HEK293T (cell line): ENCODE measurements around the gene CSF3R.
"Not testable (repeated sequence)": the region's sequence is repeated elsewhere in the genome, so short reads cannot be mapped to it uniquely, and the experiment has no call there.

Experiments
- CTCF ChIA-PET: fragments of 350-600 bp; formaldehyde crosslinking; extraction: SDS; loops from one replicate; lab custom pipeline; 2021; ENCODE audit warnings: antibody characterized with exemption, inconsistent platforms; lab: Yijun Ruan, JAX
- POLR2A ChIA-PET: fragments of 350-600 bp; formaldehyde crosslinking; extraction: SDS; loops from one replicate; lab custom pipeline; 2020; ENCODE audit warnings: antibody characterized with exemption, inconsistent platforms; lab: Yijun Ruan, JAX
- DNase-seq: peaks from one replicate; pipeline ENCODE4 v3.0.0; 2012; ENCODE audit warnings: mixed read lengths; ENCODE audit errors: extremely low spot score
- ARNT ChIP-seq: fragments of 450-650 bp; IDR thresholded peaks from 2 replicates; pipeline ENCODE4 v1.6.1; 2017; ENCODE audit warnings: mild to moderate bottlenecking
- BHLHE40 ChIP-seq: fragments of 450-650 bp; IDR thresholded peaks from 2 replicates; pipeline ENCODE4 v1.6.1; 2016; ENCODE audit warnings: mild to moderate bottlenecking, moderate library complexity, borderline replicate concordance
- CTBP1 ChIP-seq: fragments of 450-650 bp; IDR thresholded peaks from 2 replicates; pipeline ENCODE4 v1.6.1; 2016; ENCODE audit warnings: borderline replicate concordance
- ELF4 ChIP-seq: fragments of 450-650 bp; IDR thresholded peaks from 2 replicates; pipeline ENCODE4 v1.6.1; 2017; ENCODE audit warnings: antibody characterized with exemption
- FOXA1 ChIP-seq: fragments of 450-650 bp; IDR thresholded peaks from 2 replicates; pipeline ENCODE4 v1.6.1; 2016; ENCODE audit warnings: mild to moderate bottlenecking
- FOXK2 ChIP-seq: fragments of 450-650 bp; IDR thresholded peaks from 2 replicates; pipeline ENCODE4 v1.6.1; 2016; ENCODE audit warnings: mild to moderate bottlenecking
- FOXM1 ChIP-seq: fragments of 450-650 bp; IDR thresholded peaks from 2 replicates; pipeline ENCODE4 v1.6.1; 2017; ENCODE audit warnings: mild to moderate bottlenecking, borderline replicate concordance
- HDGF ChIP-seq: fragments of 450-650 bp; IDR thresholded peaks from 2 replicates; pipeline ENCODE4 v1.6.1; 2017; ENCODE audit warnings: antibody characterized with exemption, borderline replicate concordance
- L3MBTL2 ChIP-seq: fragments of 450-650 bp; conservative IDR thresholded peaks from 2 replicates; pipeline ENCODE4 v1.6.1; 2016; ENCODE audit warnings: mild to moderate bottlenecking
- LEF1 ChIP-seq: fragments of 450-650 bp; IDR thresholded peaks from 2 replicates; pipeline ENCODE4 v1.6.1; 2017; ENCODE audit warnings: mild to moderate bottlenecking, borderline replicate concordance
- NFRKB ChIP-seq: fragments of 450-650 bp; IDR thresholded peaks from 2 replicates; pipeline ENCODE4 v1.6.1; 2016; ENCODE audit warnings: mild to moderate bottlenecking, moderate library complexity
- SP1 ChIP-seq: fragments of 450-650 bp; IDR thresholded peaks from 2 replicates; pipeline ENCODE4 v1.6.1; 2017
- SUZ12 ChIP-seq: fragments of 450-650 bp; IDR thresholded peaks from 2 replicates; pipeline ENCODE4 v1.6.1; 2016; ENCODE audit warnings: mild to moderate bottlenecking
- TARDBP ChIP-seq: fragments of 450-650 bp; IDR thresholded peaks from 2 replicates; pipeline ENCODE4 v1.6.1; 2016
- ZNF384 ChIP-seq: fragments of 450-650 bp; IDR thresholded peaks from 2 replicates; pipeline ENCODE4 v1.6.1; 2016
- TF ChIP-seq, protein P1 (sequence below): fragments of 450-650 bp; IDR thresholded peaks from 2 replicates; pipeline ENCODE4 v1.6.1; 2016

Gene CSF3R

DNA sequence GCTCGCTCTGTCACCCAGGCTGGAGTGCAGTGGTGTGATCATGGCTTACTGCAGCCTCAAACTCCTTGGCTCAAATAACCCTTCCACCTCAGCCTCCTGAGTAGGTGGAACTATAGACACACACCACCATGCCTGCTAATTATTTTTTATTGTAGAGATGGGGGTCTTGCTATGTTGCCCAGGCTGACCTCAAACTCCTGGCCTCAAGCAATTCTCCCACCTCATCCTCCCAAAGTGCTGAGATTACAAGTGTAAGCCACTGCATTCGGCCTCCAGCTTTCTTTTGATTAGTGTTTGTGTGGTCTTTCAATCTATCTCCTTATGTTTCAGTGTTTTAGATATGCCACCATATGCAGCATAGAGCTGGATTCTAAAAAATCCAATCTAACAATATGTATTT lies 19.9 kb upstream of the CSF3R start:
- POLR2A ChIA-PET, result interaction anchor here (1.1 kb wide), 1 partner anchor 52 kb away, joined by 3 read pairs; the partner anchor contains the start of gene OSCP1
- DNase-seq, result no peak
- TF ChIP-seq SUZ12 (no peak), CTBP1 (no peak), FOXM1 (no peak), ELF4 (no peak), SP1 (no peak), HDGF (no peak), FOXK2 (no peak), ZNF384 (no peak), BHLHE40 (no peak)
- TF ChIP-seq, protein P1, sequence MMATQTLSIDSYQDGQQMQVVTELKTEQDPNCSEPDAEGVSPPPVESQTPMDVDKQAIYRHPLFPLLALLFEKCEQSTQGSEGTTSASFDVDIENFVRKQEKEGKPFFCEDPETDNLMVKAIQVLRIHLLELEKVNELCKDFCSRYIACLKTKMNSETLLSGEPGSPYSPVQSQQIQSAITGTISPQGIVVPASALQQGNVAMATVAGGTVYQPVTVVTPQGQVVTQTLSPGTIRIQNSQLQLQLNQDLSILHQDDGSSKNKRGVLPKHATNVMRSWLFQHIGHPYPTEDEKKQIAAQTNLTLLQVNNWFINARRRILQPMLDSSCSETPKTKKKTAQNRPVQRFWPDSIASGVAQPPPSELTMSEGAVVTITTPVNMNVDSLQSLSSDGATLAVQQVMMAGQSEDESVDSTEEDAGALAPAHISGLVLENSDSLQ, result no peak
- CTCF ChIA-PET, result interaction anchor here (0.9 to 1.0 kb wide), 2 partner anchors 12 to 40 kb away, joined by 3 to 4 read pairs; no protein-coding TSS in a partner anchor

DNA sequence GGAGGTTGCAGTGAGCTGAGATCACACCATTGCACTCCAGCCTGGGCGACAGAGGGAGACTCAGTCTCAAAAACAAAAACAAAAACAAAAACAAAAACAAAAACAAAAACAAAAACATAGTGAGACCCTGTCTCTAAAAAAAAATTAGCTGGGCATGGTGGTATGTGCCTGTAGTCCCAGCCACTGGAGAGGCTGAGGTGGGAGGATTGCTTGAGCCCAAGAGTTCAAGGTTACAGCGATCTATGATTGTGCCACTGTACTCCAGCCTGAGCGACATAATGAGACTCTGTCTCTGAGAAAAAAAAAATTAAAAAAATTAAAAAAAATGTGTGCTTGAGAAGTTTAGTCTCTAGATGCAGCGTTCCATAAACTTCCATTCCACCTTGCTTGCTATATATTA lies 19.2 kb upstream of the CSF3R start:
- not testable (repeated sequence) for DNase-seq
- ChIA-PET POLR2A (interaction anchor here (1.1 kb wide), 1 partner anchor 51 kb away, joined by 3 read pairs; the partner anchor contains the start of gene OSCP1), CTCF (interaction anchor here (0.7 to 1.0 kb wide), 3 partner anchors 13 to 135 kb away, joined by 3 to 4 read pairs (median 4); no protein-coding TSS in a partner anchor)

DNA sequence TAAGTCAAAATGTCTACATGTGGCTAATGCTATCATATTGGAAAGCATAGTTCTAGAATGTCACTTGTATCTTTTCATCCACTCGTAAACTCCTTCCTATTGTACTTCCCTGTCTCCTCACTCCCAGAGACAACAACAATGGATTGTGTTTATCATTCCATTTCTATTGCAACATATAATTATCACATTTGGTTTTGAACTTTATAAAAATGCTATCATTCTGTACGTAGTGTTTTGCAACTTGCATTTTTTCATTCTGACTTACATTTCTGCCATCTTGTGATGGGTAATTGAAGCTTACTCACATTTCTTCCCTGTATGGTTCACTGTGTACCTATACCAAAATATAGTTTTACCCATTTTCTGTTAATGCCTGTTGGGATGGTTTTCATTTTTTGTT lies 14.5 kb upstream of the CSF3R start:
- no peak for DNase-seq
- ChIA-PET POLR2A (no interaction called here), CTCF (interaction anchor here (0.9 to 3.0 kb wide), 2 partner anchors 13 to 19 kb away, joined by 3 to 10 read pairs; no protein-coding TSS in a partner anchor)
- no peak for TF ChIP-seq ARNT
- no peak for TF ChIP-seq LEF1
- no peak for TF ChIP-seq NFRKB
- TF ChIP-seq, protein P1, result no peak
- no peak for TF ChIP-seq SUZ12
- no peak for TF ChIP-seq TARDBP
- no peak for TF ChIP-seq L3MBTL2
- no peak for TF ChIP-seq ELF4
- no peak for TF ChIP-seq ZNF384
- TF ChIP-seq BHLHE40, result no peak
- no peak for TF ChIP-seq FOXK2
- no peak for TF ChIP-seq FOXM1
- no peak for TF ChIP-seq CTBP1
- TF ChIP-seq HDGF, result no peak
- no peak for TF ChIP-seq FOXA1
- no peak for TF ChIP-seq SP1

DNA sequence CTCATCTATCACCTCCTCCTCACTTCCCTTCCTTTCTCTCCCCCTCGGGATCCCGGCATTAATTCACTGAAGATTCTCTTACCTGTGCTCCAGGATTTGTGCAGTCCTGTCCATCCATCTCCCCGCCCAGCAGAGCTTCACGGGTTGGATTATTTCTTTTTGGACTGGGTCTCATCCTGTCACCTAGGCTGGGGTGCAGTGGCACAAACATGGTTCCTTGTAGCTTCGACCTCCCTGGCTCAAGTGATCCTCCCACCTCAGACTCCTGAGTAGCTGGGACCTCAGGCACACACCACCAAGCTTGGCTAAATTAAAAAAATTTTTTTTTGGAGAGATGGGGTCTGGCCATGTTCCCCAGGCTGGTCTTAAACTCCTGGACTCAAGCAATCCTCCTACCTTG lies 12.3 kb upstream of the CSF3R start:
- ChIA-PET POLR2A (no interaction called here), CTCF (no interaction called here)
- DNase-seq, result no peak

DNA sequence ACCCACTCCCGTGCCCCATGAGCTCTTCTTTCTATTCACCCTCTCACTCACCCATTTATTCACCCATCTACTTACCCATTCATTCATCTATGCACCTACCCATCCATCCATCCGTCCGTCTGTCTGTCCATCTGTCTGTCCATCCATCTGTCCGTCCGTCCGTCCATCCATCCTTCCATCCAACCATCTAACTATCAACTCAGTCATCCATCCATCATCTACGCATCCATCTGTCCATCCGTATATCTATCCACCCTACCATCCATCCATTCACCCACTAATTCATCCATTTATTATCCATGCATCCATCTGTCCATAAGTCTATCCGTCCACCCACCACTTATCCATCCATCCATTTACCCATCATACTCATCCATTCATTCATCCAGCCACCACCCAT lies 10.8 kb upstream of the CSF3R start:
- DNase-seq, result no peak
- ChIA-PET CTCF (no interaction called here), POLR2A (no interaction called here)
- TF ChIP-seq NFRKB (no peak), ELF4 (no peak), FOXM1 (no peak), SP1 (no peak), SUZ12 (no peak), ZNF384 (no peak), FOXK2 (no peak), ARNT (no peak), BHLHE40 (no peak), CTBP1 (no peak), LEF1 (no peak), FOXA1 (no peak), TARDBP (no peak), L3MBTL2 (no peak), HDGF (no peak)
- TF ChIP-seq, protein P1, result no peak

More for the DNA sequence above, 12.3 kb upstream of the CSF3R start:
- TF ChIP-seq, protein P1, result no peak
- TF ChIP-seq L3MBTL2 (no peak), ARNT (no peak), ELF4 (no peak), LEF1 (no peak), BHLHE40 (no peak), ZNF384 (no peak), FOXK2 (no peak), FOXM1 (no peak), SUZ12 (no peak), SP1 (no peak), CTBP1 (no peak), TARDBP (no peak), FOXA1 (no peak), NFRKB (no peak), HDGF (no peak)

DNA sequence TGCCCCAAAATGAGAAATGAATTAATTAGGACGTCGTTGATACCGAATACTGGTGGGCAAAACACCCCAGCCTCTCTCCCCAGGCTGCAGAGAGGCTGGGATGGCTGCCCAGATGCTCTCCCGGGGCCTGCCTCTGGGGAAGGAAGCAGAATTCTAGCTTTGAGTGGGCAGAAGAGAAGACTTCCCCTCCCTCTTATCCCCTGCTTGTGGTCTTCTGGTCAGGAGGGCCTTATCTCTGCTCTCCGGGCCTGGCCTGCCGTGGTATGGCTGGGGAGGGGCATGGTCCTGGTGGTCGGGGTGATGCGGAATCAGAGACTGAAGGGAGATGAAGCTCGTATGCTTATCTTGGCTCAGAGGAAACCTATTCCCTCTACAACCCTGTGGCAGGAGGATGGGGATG lies 9.8 kb upstream of the CSF3R start:
- ChIA-PET POLR2A (interaction anchor here (1.1 kb wide), 1 partner anchor 28 kb away, joined by 4 read pairs; the partner anchor contains the start of gene MRPS15), CTCF (no interaction called here)
- TF ChIP-seq, protein P1, result no peak
- TF ChIP-seq ZNF384 (no peak), L3MBTL2 (no peak), SUZ12 (no peak), CTBP1 (no peak)
- DNase-seq, result no peak

DNA sequence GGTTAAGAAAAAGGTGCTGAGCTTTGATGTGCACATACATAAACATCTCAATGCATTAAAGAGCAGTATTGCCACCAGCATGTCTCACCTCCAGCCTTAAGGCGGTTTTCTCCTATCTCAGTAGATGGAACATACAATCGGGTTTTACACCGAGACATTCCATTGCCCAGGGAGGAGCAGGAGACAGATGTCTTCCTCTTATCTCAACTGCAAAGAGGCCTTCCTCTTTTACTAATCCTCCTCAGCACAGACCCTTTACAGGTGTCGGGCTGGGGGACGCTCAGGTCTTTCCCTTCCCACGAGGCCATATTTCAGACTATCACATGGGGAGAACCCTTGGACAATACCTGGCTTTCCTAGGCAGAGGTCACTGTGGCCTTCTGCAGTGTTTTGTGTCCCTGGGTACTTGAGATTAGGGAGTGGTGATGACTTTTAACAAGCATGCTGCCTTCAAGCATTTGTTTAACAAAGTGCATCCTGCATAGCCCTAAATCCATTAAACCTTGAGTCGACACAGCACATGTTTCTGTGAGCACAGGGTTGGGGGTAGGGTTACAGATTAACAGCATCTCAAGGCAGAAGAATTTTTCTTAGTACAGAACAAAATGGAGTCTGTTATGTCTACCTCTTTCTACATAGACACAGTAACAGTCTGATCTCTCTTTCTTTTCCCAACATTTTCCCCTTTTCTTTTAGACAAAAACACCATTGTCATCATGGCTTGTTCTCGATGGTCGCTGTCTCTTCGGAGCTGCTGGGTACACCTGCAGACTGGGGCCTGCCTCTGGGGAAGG lies 6.7 kb upstream of the CSF3R start:
- DNase-seq, POLR2A ChIA-PET, CTCF ChIA-PET: not testable (repeated sequence)
